Ureter (tissue), 1 donor: ENCODE measurements around the gene NXF2B. TPM values are rescaled to one million over a fixed set of nuclear protein-coding genes. Genes with fewer than 3 reads are reported as not detected.
A peak's percentile ranks its signal among the peaks of the same experiment; 100 is the strongest.
"Not testable (repeated sequence)": the region's sequence is repeated elsewhere in the genome, so short reads cannot be mapped to it uniquely, and the experiment has no call there.

Experiments used
- DNase-seq: peaks from one replicate; pipeline ENCODE4 v3.0.0-alpha.2; 2020; ENCODE audit warnings: low spot score
- total RNA-seq: library from RNA; stranded (reverse); gene quantifications from one replicate; pipeline ENCODE4 v1.2.4, GENCODE V29; 2023
- donor health status: DM: yes; HTN: yes; CAD: no.

NXF2B gene, protein sequence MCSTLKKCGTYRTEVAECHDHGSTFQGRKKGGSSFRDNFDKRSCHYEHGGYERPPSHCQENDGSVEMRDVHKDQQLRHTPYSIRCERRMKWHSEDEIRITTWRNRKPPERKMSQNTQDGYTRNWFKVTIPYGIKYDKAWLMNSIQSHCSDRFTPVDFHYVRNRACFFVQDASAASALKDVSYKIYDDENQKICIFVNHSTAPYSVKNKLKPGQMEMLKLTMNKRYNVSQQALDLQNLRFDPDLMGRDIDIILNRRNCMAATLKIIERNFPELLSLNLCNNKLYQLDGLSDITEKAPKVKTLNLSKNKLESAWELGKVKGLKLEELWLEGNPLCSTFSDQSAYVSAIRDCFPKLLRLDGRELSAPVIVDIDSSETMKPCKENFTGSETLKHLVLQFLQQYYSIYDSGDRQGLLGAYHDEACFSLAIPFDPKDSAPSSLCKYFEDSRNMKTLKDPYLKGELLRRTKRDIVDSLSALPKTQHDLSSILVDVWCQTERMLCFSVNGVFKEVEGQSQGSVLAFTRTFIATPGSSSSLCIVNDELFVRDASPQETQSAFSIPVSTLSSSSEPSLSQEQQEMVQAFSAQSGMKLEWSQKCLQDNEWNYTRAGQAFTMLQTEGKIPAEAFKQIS
- not detected for total RNA-seq

DNA sequence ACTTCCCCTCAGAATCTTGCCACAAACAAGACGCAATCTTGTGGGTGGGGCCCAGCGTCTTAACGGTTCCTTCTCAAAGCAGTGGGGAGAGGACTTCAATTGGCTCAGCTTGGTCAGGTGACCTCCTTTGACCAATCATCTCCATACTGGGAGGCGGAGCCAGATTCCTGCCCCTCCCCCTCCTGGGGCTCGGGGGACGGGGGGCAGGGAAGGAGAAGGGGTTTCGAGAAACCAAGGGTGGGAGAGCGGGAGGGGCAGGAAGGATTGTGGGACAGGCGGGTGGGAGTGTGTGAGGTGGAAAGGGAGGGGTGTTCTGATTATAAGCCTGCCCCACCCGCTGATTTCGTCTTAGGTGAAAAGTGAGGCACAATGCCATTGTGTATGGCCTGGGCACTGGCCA lies at the start of gene NXF2B:
NXF2B (minus strand) TSS at position 101 of the 400 bp plus-strand sequence. CDS start 59,972 bp downstream, outside the sequence.
- not testable (repeated sequence) for DNase-seq

DNA sequence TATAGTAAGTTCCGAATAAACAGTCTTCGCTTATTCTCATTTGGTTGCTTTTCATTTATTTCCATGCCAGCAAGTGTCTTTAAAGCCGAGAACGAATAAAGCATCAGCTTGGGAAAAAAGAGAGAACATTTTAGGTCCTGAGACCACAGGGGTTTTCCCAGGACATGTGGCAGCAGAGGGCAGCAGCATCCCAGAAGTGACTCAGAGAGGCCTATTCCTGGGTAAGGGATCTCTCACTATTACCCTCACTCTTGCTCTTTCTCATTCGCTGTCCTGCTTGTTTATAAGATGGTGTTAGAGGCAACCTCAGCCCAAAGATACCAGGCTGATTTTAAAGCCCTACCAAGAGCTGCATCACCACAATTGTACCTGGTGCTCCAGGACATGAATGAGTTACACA lies 39.0 kb upstream of the NXF2B start:
- DNase-seq = not testable (repeated sequence)

DNA sequence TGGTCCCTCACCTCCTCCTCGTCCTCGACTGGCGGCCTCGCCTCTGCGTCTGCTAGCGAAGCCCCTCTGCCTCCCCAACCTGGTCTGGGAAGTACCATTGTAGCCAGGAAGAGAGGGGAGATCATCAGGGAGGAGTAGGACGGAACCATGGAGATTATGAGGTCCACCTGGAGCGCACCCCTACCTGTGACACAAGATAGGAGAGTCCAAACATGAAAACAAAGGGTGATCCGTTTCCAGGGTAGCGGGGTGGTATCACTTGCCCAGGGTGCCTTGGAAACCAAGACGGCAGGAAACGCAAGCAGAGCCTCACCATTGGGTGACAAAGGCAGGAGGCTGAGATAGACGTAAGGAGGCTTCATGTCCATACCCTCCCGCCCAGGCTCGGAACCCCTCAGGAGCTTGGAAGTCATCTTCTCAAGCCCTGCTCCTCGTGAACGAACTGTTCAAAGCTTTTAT lies 32.0 kb upstream of the NXF2B start, which contains the start of gene TCP11X2:
TCP11X2 (minus strand) TSS at position 51 of the 459 bp plus-strand sequence.
- not testable (repeated sequence) for DNase-seq

DNA sequence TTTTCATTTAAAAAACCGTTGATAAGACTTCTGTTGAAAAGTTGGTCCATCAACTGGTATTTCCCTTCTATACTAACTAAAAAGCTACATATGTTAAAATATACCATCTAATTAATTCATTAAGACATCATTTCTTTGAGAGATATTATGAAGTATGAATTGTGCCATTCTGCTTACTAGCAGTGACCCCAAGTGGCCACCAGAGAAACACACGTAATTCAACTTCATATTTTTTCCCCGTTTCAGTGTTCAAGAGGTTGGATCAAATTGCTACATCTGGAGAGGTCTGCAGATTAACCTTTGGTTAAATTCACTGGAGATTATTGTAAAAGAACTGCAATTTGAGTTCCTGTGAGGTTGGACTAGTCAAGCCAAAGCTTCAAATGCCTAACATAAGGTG lies 30.4 kb upstream of the NXF2B start:
- DNase-seq = not testable (repeated sequence)

DNA sequence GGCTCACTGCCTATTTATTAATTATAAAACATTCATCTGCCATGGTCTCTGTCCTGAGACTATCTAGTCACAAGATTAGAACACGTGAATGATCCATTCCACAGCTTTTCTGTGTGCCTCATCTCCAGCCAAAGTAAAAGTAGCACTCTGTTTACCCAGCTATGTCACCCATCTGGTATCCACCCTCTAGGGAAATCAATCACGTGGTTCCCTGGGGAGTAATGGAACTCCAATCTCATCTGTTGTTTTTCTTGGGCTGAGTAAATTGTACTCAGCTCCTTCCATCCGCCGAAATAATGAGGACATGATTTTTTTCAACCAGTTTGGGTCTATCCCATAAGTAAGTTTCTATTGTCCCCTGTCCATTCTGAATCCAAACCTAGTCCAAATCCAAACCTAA lies 18.8 kb upstream of the NXF2B start:
- not testable (repeated sequence) for DNase-seq

DNA sequence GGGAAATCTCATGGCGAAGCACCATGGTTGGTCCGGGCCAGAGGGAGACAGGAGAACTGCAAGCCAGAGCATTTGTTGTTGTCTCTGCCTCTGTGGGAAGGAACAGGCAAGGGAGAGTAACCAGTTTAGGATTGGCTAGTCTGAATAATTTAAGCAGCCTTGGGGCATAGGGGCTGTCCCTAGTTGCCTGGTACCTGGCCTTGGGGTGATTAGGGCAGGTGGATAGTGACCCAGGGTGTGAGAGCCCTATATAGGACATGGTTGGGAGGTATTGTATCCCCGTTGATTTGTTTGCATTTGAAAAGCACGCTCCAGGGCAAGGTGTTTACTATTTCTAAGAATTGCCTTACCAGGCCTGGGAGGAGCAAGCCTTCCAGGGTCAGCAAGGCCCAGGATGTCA lies 25.3 kb downstream of the NXF2B start:
- DNase-seq = not testable (repeated sequence)

DNA sequence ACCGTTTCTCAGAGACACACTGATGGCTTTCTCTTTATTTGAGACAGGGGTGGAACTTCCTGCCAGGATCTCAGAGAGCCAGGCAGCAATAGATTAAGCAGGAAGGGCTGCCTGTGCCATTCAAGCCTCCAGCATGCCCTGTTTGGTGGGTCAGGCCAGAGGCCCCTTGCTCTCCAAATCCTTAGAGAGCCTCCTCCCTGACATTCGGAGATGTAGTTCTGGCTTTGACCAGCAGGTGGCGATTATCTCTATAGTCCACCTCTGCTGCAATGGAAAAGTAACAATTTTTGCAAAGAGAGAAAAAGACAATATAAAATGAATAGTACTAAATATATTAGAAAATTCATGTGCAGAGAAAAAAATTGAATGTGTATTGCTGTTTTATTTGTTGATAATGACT lies 93.9 kb downstream of the NXF2B start:
- peak; percentile 55 for DNase-seq

DNA sequence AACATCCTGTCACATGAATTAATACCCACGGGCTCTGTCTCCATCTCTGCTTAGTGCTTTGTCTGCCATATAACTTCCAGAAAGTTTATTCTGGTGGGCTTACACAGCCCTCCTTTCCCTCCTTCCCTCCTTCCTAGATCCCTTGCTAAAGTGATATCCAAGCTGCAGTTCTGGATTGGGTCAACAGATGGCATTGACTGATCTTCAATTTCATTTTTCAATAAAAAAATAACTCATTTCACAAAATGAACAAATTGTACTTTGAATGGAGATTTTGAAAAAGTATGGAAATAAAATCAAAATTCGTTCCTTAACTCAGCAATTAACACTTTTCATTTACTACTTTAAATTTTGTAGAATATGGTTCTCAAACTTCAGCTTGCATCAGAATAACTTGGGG lies 97.9 kb downstream of the NXF2B start:
- no peak for DNase-seq

DNA sequence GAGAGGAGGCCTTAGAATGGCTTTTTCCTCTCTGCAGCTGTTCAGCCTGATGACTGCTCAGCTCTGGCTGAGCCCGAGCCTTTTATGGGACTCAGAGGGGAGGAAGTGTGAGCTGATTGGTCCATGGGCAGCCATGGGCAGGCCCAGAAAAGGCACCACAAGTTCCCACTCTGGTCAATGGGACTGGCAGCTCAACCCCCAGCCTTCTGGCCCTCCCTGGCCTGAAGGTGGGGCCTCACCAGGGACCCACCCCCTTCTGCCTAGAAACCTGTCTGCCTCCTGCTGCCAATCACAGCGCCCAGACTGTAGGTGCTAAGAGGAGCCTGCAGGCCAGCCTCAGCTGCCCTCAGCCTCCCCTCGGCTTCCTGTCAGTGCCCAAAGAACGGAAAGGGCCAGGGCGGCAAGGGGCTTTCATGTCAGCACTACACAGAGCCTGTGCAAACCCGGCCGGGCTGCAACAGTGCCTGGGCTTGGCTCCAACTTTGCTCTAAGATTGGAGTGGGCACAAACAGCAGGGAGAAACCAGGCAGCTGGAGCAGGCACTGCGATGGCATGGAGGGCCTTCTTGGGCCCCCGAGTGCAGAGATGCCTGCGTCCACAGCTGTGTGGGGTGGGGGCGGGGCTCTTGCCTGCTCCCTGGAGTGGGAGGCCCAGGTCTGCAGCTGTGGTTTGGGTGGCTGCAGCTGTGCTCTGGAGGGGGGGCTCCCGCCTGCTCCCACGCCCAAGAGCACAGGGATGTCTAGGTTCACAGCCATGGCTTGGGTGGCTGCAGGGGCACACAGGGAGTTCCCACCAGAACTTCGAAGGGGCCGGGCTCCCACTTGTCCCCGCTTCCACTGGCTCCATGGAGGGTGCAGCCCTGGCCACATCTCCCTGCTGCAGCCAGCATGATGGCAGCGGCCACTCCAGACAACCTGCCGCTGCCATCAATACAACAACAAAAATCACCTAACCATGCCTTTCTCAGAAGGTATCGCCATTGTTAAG lies 100.2 kb downstream of the NXF2B start:
- no peak for DNase-seq

DNA sequence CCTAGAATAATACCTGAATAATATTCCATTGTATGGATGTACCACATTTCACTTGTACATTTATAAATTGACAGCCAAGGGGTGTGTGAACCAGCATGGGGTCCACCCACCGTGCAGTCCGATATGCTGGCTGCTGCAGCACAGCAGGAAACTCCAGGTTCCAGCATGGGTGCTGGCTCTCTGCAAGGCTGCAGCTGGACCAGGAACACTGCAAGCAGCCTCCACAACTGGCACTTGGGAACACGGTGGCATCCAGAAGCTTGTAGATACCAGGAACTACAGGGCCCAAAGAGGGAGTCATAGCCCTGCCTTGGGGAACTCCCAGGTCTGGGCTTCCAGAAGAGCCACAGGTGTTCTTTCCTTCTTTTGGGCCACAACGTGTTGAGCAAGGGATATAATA lies 101.6 kb downstream of the NXF2B start:
- DNase-seq = no peak

Other genes starting within 250 kb of the NXF2B start
- not detected for gene TCP11X1, start 224.7 kb downstream of the NXF2B start, total RNA-seq
- not detected for gene NXF2, start 192.8 kb downstream of the NXF2B start, total RNA-seq
- not detected for gene TCP11X2, start 31.8 kb upstream of the NXF2B start, total RNA-seq
- not detected for gene TMSB15A, start 76.7 kb upstream of the NXF2B start, total RNA-seq
- 19.0 TPM for gene ARMCX5, start 159.5 kb upstream of the NXF2B start, total RNA-seq
- gene GPRASP1, start 211.5 kb upstream of the NXF2B start, total RNA-seq = 16.8 TPM